Heart left ventricle (tissue), 13 donors: Measurements from ENCODE around the gene TAOK3.

Experiments
- POLR2A ChIP-seq, 2 donors: fragments of 450-650 bp; IDR thresholded peaks; one replicate each; pipeline ENCODE4 v1.6.1; 2017; ENCODE audit warnings: antibody characterized with exemption in 2 of 2, mild to moderate bottlenecking in 2 of 2, moderate library complexity in 2 of 2
- TF ChIP-seq, protein P1 (sequence below), 12 donors: fragments of 200-600 bp; sonication (generic) in 4 of 12; IDR thresholded peaks; one replicate each; pipeline versions ENCODE4 v1.5.0 to v1.8.0; 2018 to 2022; ENCODE audit warnings: antibody characterized with exemption in 12 of 12, mild to moderate bottlenecking in 5 of 12
- donor health status: ischemic (EF 13 %, LVEDD 7.1; RV severe dilation, severe dysfunction).
- donor health status: DM: no; HTN: yes; CAD: no.
- donor health status: DM: no; HTN: no; CAD: no.
- donor health status: ischemic (EF 25% LVEDD 6.9; RV normal size, moderate dysfunction).
- donor health status: ischemic (EF 25% LVEDD 5.7; RV mildly dilated, moderate dysfunction).
- donor health status: ischemic (EF 35%, LVEDD 5.7; RV mildly dilated, moderate dysfunction).
- donor health status: nonischemic (EF 11% LVEDD 7.7; RV severe dilation, severe dysfunction).
- donor health status: DM: yes; HTN: yes; CAD: no.
- donor health status: PGD.
- donor health status: ischemic (EF 29% LVEDD 5.4; RV normal size, mild dysfunction).
- donor health status: nonischemic (EF 23%, LVEDD 6.1; RV moderate dilation, normal function).

DNA sequence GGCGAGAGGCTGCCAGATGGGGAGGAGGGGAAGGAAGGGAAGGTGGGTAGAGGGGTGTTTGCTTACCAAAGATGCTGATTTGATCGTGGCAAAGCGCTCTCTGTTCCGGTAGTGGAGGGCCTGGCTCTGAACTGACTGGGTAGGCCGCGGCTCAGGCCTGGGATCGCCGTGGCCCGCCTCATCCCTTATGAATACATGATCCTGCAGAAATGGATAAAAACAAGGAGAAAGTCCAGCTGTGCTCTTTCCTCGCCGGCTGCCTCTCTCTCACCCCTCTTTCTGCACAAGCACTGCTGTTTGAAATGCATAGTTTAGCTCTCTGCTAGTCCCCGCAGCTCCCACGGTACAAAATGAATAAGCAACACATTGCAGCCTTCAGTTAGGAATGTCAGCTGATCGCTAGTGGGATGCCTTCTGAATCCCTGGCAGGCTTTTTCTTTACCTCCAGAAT is 182.9 kb downstream of the TAOK3 start:
- TF ChIP-seq, protein P1, sequence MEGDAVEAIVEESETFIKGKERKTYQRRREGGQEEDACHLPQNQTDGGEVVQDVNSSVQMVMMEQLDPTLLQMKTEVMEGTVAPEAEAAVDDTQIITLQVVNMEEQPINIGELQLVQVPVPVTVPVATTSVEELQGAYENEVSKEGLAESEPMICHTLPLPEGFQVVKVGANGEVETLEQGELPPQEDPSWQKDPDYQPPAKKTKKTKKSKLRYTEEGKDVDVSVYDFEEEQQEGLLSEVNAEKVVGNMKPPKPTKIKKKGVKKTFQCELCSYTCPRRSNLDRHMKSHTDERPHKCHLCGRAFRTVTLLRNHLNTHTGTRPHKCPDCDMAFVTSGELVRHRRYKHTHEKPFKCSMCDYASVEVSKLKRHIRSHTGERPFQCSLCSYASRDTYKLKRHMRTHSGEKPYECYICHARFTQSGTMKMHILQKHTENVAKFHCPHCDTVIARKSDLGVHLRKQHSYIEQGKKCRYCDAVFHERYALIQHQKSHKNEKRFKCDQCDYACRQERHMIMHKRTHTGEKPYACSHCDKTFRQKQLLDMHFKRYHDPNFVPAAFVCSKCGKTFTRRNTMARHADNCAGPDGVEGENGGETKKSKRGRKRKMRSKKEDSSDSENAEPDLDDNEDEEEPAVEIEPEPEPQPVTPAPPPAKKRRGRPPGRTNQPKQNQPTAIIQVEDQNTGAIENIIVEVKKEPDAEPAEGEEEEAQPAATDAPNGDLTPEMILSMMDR (IDR thresholded peaks at IDR 0.05) = no peak
- no peak for TF ChIP-seq POLR2A (IDR thresholded peaks at IDR 0.05)
